Measurements from ENCODE around the gene HEMGN. TPM values are rescaled to one million over a fixed set of nuclear protein-coding genes. Genes with fewer than 3 reads are reported as not detected.

HEMGN gene
- total RNA-seq, 1 experiment from 2014 or later = not detected

DNA sequence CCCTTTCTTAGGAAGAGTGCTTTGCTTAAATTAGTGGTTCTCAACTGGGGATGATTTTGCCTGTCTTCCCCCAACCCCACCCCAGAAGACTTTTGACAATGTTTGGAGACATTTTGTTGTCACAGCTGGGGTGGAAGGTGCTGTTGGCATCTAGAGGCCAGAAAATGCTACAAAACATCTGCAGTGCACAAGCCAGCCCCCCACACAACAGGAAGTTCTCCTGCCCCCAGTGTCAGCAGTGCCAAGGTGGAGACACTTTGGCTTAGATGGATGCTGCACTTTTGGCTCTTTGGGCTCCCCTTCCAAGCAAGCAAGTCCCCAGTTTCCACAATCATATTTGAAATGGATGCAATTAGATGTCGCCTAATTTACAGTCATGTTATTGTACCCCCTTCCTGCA, 2.7 kb downstream of the HEMGN start:
- H3K79me2 ChIP-seq (ENCODE audit: low read depth) = no peaks in the 10 kb centered on the region
- no peak overlapping the region for H3K27ac ChIP-seq
- H2AFZ ChIP-seq = no peak overlapping the region
- H3K4me2 ChIP-seq = no peak overlapping the region
- no peak overlapping the region for H3K4me3 ChIP-seq
- no peaks in the 10 kb centered on the region for H3K9me3 ChIP-seq (ENCODE audit: insufficient read depth, low read depth)
- no peak for DNase-seq
- no TSS peak for BruUV-seq (replicated peaks)
- H3K4me1 ChIP-seq (replicated peaks; ENCODE audit: insufficient read depth) = no peaks in the 10 kb centered on the region
- ChIA-PET POLR2A (ENCODE audit: unreplicated experiment) (no interaction called here), CTCF (no interaction called here)
- no peaks in the 10 kb centered on the region for H3K9me2 ChIP-seq (ENCODE audit: insufficient read depth)
- no peaks in the 10 kb centered on the region for H3K27me3 ChIP-seq (ENCODE audit: insufficient read depth, low read depth)
- H3K36me3 ChIP-seq (ENCODE audit: low read depth) = no peaks in the 10 kb centered on the region
- TF ChIP-seq, protein P1, sequence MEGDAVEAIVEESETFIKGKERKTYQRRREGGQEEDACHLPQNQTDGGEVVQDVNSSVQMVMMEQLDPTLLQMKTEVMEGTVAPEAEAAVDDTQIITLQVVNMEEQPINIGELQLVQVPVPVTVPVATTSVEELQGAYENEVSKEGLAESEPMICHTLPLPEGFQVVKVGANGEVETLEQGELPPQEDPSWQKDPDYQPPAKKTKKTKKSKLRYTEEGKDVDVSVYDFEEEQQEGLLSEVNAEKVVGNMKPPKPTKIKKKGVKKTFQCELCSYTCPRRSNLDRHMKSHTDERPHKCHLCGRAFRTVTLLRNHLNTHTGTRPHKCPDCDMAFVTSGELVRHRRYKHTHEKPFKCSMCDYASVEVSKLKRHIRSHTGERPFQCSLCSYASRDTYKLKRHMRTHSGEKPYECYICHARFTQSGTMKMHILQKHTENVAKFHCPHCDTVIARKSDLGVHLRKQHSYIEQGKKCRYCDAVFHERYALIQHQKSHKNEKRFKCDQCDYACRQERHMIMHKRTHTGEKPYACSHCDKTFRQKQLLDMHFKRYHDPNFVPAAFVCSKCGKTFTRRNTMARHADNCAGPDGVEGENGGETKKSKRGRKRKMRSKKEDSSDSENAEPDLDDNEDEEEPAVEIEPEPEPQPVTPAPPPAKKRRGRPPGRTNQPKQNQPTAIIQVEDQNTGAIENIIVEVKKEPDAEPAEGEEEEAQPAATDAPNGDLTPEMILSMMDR (conservative IDR thresholded peaks at IDR 0.05) = no peak
- no peak for TF ChIP-seq EZH2 (IDR thresholded peaks at IDR 0.05; ENCODE audit: low read depth)
- H3F3A ChIP-seq (ENCODE audit: insufficient read depth, low read depth) = no peaks in the 10 kb centered on the region
- intact Hi-C loops (cut with micrococcal nuclease; ENCODE audit: unreplicated experiment) = no loop called here
- no peaks in the 10 kb centered on the region for H4K20me1 ChIP-seq (ENCODE audit: insufficient read depth)

DNA sequence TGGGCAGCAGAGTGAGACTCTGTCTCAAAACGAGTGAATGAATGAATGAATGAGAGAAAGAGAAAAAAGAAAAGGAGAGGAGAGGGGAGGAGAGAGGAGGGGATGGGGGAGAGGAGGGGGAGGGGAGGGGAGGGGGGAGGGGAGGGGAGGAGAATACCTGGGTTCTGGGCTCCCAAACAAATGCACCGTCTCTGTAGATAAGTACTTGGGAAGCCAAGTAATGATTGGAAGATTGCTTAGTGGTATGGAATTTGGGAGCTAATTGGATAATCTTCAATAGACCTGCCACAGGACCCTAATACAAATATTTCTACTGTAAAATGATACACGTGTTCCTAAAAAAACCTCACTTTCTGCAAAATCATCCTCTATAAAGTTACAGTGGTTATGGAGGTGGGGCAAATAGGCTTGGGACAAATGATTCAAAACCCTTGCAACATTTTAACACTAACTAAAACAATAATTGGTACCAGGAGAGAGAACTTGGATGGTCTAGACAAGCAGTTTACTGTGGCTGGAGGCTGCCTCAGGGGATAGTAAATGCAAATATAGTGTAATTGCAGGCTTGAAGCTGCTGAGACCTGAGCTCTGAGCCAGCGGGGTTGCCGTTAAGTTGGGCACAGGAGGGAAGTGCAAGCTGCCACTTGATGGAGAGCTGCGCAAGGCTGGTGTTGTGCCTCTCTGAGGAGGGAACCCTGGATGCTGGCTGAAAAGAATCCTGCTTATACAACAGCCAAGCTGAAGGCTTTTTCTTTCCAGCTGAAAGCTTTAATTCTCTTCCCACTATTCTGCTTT, 3.5 kb downstream of the HEMGN start:
- Histone ChIP-seq H3K4me2 (no peak overlapping the region), H3K36me3 (ENCODE audit: low read depth) (no peaks in the 10 kb centered on the region), H3K4me1 (replicated peaks; ENCODE audit: insufficient read depth) (no peaks in the 10 kb centered on the region), H2AFZ (no peak overlapping the region), H3K79me2 (ENCODE audit: low read depth) (no peaks in the 10 kb centered on the region), H3K4me3 (no peak overlapping the region), H4K20me1 (ENCODE audit: insufficient read depth) (no peaks in the 10 kb centered on the region), H3K9me3 (ENCODE audit: insufficient read depth, low read depth) (no peaks in the 10 kb centered on the region), H3K27me3 (ENCODE audit: insufficient read depth, low read depth) (no peaks in the 10 kb centered on the region), H3F3A (ENCODE audit: insufficient read depth, low read depth) (no peaks in the 10 kb centered on the region), H3K27ac (no peak overlapping the region), H3K9me2 (ENCODE audit: insufficient read depth) (no peaks in the 10 kb centered on the region)
- no TSS peak for BruUV-seq (replicated peaks)
- ChIA-PET POLR2A (ENCODE audit: unreplicated experiment) (interaction anchor here (0.7 kb wide), 1 partner anchor 175 kb away, joined by 7 read pairs; no protein-coding TSS in a partner anchor), CTCF (no interaction called here)
- no peak for TF ChIP-seq EZH2 (IDR thresholded peaks at IDR 0.05; ENCODE audit: low read depth)
- TF ChIP-seq, protein P1 (conservative IDR thresholded peaks at IDR 0.05) = no peak
- intact Hi-C loops (cut with micrococcal nuclease; ENCODE audit: unreplicated experiment) = no loop called here
- no peak for DNase-seq

DNA sequence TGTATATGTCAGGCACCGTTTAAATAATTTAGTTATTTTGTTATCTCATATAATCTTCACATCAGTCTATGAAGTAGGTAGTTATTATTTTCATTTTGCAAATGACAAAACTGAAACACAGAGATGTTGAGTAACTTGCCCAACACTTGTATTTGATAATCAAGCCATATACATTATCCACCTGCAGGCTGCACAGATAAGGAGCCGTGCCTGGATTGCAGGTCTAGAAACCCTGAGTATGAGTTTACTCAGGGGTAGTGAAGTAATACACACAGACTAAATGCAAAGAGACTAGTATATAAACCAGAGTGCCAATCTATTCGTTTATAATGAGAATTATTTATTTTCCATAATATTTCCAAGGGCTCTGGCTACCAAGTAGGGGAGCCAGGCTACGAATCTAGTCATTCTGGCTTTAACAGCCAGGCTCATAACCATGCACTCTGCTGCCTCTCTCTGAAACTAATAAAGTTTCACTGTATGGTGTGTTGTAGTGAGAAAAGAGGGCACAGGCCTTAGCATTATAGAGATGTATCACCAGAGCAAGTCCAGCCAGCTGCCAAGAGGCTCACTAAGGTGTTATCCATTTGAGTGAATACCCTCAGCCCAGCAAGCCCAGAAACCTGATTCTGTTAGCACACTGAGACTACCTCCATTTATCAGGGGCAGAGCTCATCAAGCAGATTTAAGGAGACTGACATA, 4.5 kb downstream of the HEMGN start:
- H3K27ac ChIP-seq = no peak overlapping the region
- ChIA-PET POLR2A (ENCODE audit: unreplicated experiment) (no interaction called here), CTCF (no interaction called here)
- H3K9me3 ChIP-seq (ENCODE audit: insufficient read depth, low read depth) = no peaks in the 10 kb centered on the region
- BruUV-seq (replicated peaks) = no TSS peak
- TF ChIP-seq EZH2 (IDR thresholded peaks at IDR 0.05; ENCODE audit: low read depth) = no peak
- TF ChIP-seq, protein P1 (conservative IDR thresholded peaks at IDR 0.05) = no peak
- no peak overlapping the region for H3K4me2 ChIP-seq
- H3K27me3 ChIP-seq (ENCODE audit: insufficient read depth, low read depth) = no peaks in the 10 kb centered on the region
- intact Hi-C loops (cut with micrococcal nuclease; ENCODE audit: unreplicated experiment) = no loop called here
- no peaks in the 10 kb centered on the region for H3F3A ChIP-seq (ENCODE audit: insufficient read depth, low read depth)
- H3K36me3 ChIP-seq (ENCODE audit: low read depth) = no peaks in the 10 kb centered on the region
- no peak overlapping the region for H2AFZ ChIP-seq
- no peaks in the 10 kb centered on the region for H4K20me1 ChIP-seq (ENCODE audit: insufficient read depth)
- H3K4me3 ChIP-seq = no peak overlapping the region
- no peaks in the 10 kb centered on the region for H3K79me2 ChIP-seq (ENCODE audit: low read depth)
- no peaks in the 10 kb centered on the region for H3K4me1 ChIP-seq (replicated peaks; ENCODE audit: insufficient read depth)
- H3K9me2 ChIP-seq (ENCODE audit: insufficient read depth) = no peaks in the 10 kb centered on the region
- no peak for DNase-seq

Measured in PC-9 (cell line).